ENCODE results near the gene TRIM56. TPM values are rescaled to one million over a fixed set of nuclear protein-coding genes. Genes with fewer than 3 reads are reported as not detected.
A peak's percentile ranks its signal among the peaks of the same experiment; 100 is the strongest.

The TRIM56 gene
- total and polyA plus RNA-seq, 9 of the 15 experiments (the other 6 are each of a cell fraction or from before 2014, with no cell fraction given), result 2.0 to 29.7 (median 11.6) TPM

GRCh38 chr7:101077303-101078086 lies 7.8 kb upstream of the TRIM56 start (continued):
- TF ChIP-seq, protein P1, sequence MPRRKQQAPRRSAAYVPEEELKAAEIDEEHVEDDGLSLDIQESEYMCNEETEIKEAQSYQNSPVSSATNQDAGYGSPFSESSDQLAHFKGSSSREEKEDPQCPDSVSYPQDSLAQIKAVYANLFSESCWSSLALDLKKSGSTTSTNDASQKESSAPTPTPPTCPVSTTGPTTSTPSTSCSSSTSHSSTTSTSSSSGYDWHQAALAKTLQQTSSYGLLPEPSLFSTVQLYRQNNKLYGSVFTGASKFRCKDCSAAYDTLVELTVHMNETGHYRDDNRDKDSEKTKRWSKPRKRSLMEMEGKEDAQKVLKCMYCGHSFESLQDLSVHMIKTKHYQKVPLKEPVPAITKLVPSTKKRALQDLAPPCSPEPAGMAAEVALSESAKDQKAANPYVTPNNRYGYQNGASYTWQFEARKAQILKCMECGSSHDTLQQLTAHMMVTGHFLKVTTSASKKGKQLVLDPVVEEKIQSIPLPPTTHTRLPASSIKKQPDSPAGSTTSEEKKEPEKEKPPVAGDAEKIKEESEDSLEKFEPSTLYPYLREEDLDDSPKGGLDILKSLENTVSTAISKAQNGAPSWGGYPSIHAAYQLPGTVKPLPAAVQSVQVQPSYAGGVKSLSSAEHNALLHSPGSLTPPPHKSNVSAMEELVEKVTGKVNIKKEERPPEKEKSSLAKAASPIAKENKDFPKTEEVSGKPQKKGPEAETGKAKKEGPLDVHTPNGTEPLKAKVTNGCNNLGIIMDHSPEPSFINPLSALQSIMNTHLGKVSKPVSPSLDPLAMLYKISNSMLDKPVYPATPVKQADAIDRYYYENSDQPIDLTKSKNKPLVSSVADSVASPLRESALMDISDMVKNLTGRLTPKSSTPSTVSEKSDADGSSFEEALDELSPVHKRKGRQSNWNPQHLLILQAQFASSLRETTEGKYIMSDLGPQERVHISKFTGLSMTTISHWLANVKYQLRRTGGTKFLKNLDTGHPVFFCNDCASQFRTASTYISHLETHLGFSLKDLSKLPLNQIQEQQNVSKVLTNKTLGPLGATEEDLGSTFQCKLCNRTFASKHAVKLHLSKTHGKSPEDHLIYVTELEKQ (CRISPR knock-in tag; IDR thresholded peaks at IDR 0.05), result no peak
- TF ChIP-seq BDP1 (IDR thresholded peaks at IDR 0.05; ENCODE audit: insufficient read depth, insufficient read length) (no peak), PURB (CRISPR knock-in tag; IDR thresholded peaks at IDR 0.05; ENCODE audit: low read depth) (no peak), HLTF (IDR thresholded peaks at IDR 0.05) (0 out of 2 replicates have a peak, but pooled peaks have one; percentile 51), PHF21A (IDR thresholded peaks at IDR 0.05; ENCODE audit: borderline replicate concordance, low read depth) (peak; percentile 13; the same call in 1 of the 2 replicates), ZNF79 (CRISPR knock-in tag; IDR thresholded peaks at IDR 0.05; ENCODE audit: low read depth) (no peak), TBL1XR1 (IDR thresholded peaks at IDR 0.05; ENCODE audit: low read length in 2 of 2) (no peak), ZBTB34 (CRISPR knock-in tag; IDR thresholded peaks at IDR 0.05) (no peak), CTBP1 (IDR thresholded peaks at IDR 0.05; ENCODE audit: borderline replicate concordance) (peak; percentile 91), SMAD1 (IDR thresholded peaks at IDR 0.05; ENCODE audit: low read depth, low read length, partially characterized antibody) (no peak), KLF16 (IDR thresholded peaks at IDR 0.05) (0 out of 2 replicates have a peak, but pooled peaks have one; percentile 19), BCOR (IDR thresholded peaks at IDR 0.05) (peak; percentile 62), CXXC5 (CRISPR knock-in tag; IDR thresholded peaks at IDR 0.05) (peak; percentile 20; the same call in 1 of the 2 replicates), HDAC8 (tag; IDR thresholded peaks at IDR 0.05) (no peak)
- TF ChIP-seq, protein P2, sequence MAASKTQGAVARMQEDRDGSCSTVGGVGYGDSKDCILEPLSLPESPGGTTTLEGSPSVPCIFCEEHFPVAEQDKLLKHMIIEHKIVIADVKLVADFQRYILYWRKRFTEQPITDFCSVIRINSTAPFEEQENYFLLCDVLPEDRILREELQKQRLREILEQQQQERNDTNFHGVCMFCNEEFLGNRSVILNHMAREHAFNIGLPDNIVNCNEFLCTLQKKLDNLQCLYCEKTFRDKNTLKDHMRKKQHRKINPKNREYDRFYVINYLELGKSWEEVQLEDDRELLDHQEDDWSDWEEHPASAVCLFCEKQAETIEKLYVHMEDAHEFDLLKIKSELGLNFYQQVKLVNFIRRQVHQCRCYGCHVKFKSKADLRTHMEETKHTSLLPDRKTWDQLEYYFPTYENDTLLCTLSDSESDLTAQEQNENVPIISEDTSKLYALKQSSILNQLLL (CRISPR knock-in tag; IDR thresholded peaks at IDR 0.05; ENCODE audit: borderline replicate concordance), result no peak
- TF ChIP-seq, protein P3, sequence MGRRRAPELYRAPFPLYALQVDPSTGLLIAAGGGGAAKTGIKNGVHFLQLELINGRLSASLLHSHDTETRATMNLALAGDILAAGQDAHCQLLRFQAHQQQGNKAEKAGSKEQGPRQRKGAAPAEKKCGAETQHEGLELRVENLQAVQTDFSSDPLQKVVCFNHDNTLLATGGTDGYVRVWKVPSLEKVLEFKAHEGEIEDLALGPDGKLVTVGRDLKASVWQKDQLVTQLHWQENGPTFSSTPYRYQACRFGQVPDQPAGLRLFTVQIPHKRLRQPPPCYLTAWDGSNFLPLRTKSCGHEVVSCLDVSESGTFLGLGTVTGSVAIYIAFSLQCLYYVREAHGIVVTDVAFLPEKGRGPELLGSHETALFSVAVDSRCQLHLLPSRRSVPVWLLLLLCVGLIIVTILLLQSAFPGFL (CRISPR knock-in tag; IDR thresholded peaks at IDR 0.05), result peak; percentile 24; the same call in 1 of the 2 replicates

Measured in K562 (cell line).